HG03442 (cell line): ENCODE results near the gene PARP16.

Source experiments
- ATAC-seq: cut with Tn5 transposase; IDR thresholded peaks from one replicate; pipeline ENCODE4 v1.9.1; 2021; ENCODE audit warnings: mild to moderate bottlenecking, moderate library complexity; ENCODE audit not compliant: unreplicated experiment

Gene PARP16

DNA sequence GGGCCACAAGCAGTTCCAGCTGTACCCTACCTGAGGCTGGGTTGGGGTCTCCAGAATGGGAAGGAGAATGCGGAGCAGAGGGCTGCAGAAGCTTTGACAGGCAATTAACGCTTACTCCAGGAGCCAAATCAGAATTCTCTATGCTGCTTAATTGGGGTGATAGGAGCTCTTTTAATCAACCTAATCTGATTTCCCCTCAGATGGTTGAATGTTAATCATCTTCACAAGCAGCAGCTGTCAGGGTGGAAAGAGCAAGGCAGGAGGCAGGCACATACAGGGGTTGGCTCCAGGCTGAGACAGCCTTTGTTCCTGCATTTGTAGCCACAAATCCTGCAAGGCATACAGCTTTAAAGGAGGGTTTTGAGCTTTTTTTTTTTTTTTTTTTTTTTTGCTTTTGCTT, 78.0 kb downstream of the PARP16 start:
- ATAC-seq, result no peak
